Gastrocnemius medialis (tissue), 4 donors: Measurements from ENCODE around the gene DLG1. TPM values are rescaled to one million over a fixed set of nuclear protein-coding genes. Genes with fewer than 3 reads are reported as not detected.
"Not testable (repeated sequence)": the region's sequence is repeated elsewhere in the genome, so short reads cannot be mapped to it uniquely, and the experiment has no call there.

Experiments used
- ATAC-seq, 2 donors: fragments of 150-250 bp; one replicate each; pipeline ENCODE4 v1.9.1; 2016
- DNase-seq, 2 donors: peaks; one replicate each; pipeline ENCODE4 v3.0.0-alpha.2; 2019
- H3K27ac ChIP-seq, 4 donors: fragments of 200-600 bp; sonication (generic); 1 replicate in 1 of 4; 2 replicates in 3 of 4; pipeline ENCODE4 v1.5.1; 2016 to 2018; ENCODE audit warnings: mild to moderate bottlenecking in 2 of 4, moderate library complexity in 1 of 4
- H3K27me3 ChIP-seq, 3 donors: fragments of 200-600 bp; sonication (generic) in 2 of 3; 1 replicate in 1 of 3; 2 replicates in 2 of 3; pipeline versions ENCODE4 v1.5.1 to v1.6.0; 2016 to 2019; ENCODE audit warnings: mild to moderate bottlenecking in 1 of 3, moderate library complexity in 1 of 3
- H3K36me3 ChIP-seq, 2 donors: fragments of 200-600 bp; sonication (generic) in 1 of 2; one replicate each; pipeline ENCODE4 v1.5.1; 2017 to 2018
- H3K4me1 ChIP-seq, 2 donors: fragments of 200-600 bp; sonication (generic) in 1 of 2; one replicate each; pipeline ENCODE4 v1.5.1; 2016 to 2017; ENCODE audit warnings: mild to moderate bottlenecking in 2 of 2
- H3K4me3 ChIP-seq, 4 donors: fragments of 200-600 bp; sonication (generic) in 3 of 4; 1 replicate in 1 of 4; 2 replicates in 3 of 4; pipeline ENCODE4 v1.5.1; 2016 to 2019; ENCODE audit warnings: mild to moderate bottlenecking in 2 of 4
- H3K9me3 ChIP-seq, 3 donors: fragments of 200-600 bp; sonication (generic) in 2 of 3; 1 replicate in 1 of 3; 2 replicates in 2 of 3; pipeline ENCODE4 v1.5.1; 2016 to 2019
- POLR2A ChIP-seq, 2 donors: fragments of 450-650 bp; IDR thresholded peaks; one replicate each; pipeline ENCODE4 v1.6.1; 2017; ENCODE audit warnings: antibody characterized with exemption in 2 of 2, mild to moderate bottlenecking in 2 of 2, moderate library complexity in 2 of 2
- in situ Hi-C, 4 donors: fragments of 200-750 bp; cut with MboI; loops; one replicate each; pipeline versions ENCODE4 v1.15.0 to v1.8.0; 2017; ENCODE audit warnings: low sequenced_read_pairs in 4 of 4
- intact Hi-C: fragments of 100-400 bp; cut with DNase I; formaldehyde crosslinking; loops from one replicate; pipeline ENCODE4 v1.15.1; 2023; ENCODE audit warnings: low total_unique reads
- total RNA-seq, 4 donors: library from RNA; depleted of rRNA; stranded (reverse); fragments of >200 nt; gene quantifications; one replicate each; pipeline versions ENCODE4 v1.1.0 to v1.2.3, GENCODE V29; 2016
- TF ChIP-seq, protein P1 (sequence below), 5 experiments: fragments of 450-650 bp in 3 of 5; fragments of 200-600 bp in 2 of 5; sonication (generic) in 2 of 5; IDR thresholded peaks in 4 of 5; conservative IDR thresholded peaks in 1 of 5; 1 replicate in 4 of 5; 2 replicates in 1 of 5; pipeline ENCODE4 v1.5.1; 2016 to 2019; ENCODE audit warnings: antibody characterized with exemption in 5 of 5, mild to moderate bottlenecking in 3 of 5, moderate library complexity in 3 of 5

DLG1 gene
- total RNA-seq, 4 donors from 2014 or later: 41.4 to 112 (median 61.1) TPM

DNA sequence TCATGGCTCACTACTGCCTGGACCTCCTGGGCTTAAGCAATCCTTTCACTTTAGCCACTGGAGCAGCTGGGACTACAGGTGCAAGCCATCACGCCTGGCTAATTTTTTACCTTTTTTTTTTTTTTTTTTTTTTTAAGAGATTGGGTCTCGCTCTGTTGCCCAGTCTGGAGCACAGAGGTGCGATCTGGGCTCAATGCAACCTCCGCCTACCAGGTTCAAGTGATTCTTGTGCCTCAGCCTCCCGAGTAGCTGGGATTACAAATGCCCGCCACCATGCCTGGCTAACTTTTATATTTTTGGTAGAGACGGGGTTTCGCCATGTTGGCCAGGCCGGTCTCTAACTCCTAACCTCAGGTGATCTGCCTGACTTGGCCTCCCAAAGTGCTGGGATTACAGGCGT lies 218.1 kb downstream of the DLG1 start:
- no peak for DNase-seq
- H3K36me3 ChIP-seq: peaks cover 0 to 16% of the 10 kb centered on the region in 2 donors
- TF ChIP-seq, protein P1, sequence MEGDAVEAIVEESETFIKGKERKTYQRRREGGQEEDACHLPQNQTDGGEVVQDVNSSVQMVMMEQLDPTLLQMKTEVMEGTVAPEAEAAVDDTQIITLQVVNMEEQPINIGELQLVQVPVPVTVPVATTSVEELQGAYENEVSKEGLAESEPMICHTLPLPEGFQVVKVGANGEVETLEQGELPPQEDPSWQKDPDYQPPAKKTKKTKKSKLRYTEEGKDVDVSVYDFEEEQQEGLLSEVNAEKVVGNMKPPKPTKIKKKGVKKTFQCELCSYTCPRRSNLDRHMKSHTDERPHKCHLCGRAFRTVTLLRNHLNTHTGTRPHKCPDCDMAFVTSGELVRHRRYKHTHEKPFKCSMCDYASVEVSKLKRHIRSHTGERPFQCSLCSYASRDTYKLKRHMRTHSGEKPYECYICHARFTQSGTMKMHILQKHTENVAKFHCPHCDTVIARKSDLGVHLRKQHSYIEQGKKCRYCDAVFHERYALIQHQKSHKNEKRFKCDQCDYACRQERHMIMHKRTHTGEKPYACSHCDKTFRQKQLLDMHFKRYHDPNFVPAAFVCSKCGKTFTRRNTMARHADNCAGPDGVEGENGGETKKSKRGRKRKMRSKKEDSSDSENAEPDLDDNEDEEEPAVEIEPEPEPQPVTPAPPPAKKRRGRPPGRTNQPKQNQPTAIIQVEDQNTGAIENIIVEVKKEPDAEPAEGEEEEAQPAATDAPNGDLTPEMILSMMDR (IDR thresholded peaks at IDR 0.05 in 4 of 5, conservative IDR thresholded peaks at IDR 0.05 in 1 of 5): no peak
- TF ChIP-seq POLR2A (IDR thresholded peaks at IDR 0.05): no peak
- in situ Hi-C loops: no loop called here
- no peak overlapping the region for H3K27ac ChIP-seq
- H3K27me3 ChIP-seq: no peaks in the 10 kb centered on the region
- intact Hi-C loops: loop anchor here (5.0 kb wide), 1 partner anchor 107 kb away; no protein-coding TSS in a partner anchor
- H3K9me3 ChIP-seq: no peaks in the 10 kb centered on the region
- no peak overlapping the region for H3K4me3 ChIP-seq
- no peak for ATAC-seq
- peaks cover 4 to 19% of the 10 kb centered on the region in 2 donors for H3K4me1 ChIP-seq

DNA sequence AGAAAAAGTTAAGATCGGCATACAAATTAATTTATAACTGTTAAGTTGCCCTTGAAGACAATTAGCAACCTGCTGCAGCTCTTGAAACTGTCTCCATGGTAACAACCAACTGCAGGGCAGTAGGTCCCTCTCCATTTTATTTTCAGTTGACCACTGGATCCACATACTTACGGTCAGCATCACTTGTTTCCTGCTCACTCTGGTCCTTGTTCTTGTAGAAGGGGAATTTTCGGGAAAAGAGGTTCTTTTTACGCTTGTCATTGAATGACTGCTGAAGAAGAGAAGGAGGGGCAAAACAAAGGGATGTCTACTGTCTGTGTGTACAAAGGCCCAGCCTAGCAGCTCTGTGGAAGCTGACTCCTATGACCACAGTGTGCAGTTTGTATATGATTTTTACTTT lies 222.0 kb downstream of the DLG1 start:
- no peak for DNase-seq
- Histone ChIP-seq H3K4me3 (no peak overlapping the region), H3K4me1 (no peaks in the 10 kb centered on the region), H3K27ac (no peak overlapping the region), H3K9me3 (no peaks in the 10 kb centered on the region), H3K27me3 (no peaks in the 10 kb centered on the region), H3K36me3 (peaks cover 0 to 16% of the 10 kb centered on the region in 2 donors)
- in situ Hi-C loops: no loop called here
- intact Hi-C loops: no loop called here
- no peak for TF ChIP-seq POLR2A (IDR thresholded peaks at IDR 0.05)
- TF ChIP-seq, protein P1 (IDR thresholded peaks at IDR 0.05 in 4 of 5, conservative IDR thresholded peaks at IDR 0.05 in 1 of 5): no peak
- no peak for ATAC-seq

DNA sequence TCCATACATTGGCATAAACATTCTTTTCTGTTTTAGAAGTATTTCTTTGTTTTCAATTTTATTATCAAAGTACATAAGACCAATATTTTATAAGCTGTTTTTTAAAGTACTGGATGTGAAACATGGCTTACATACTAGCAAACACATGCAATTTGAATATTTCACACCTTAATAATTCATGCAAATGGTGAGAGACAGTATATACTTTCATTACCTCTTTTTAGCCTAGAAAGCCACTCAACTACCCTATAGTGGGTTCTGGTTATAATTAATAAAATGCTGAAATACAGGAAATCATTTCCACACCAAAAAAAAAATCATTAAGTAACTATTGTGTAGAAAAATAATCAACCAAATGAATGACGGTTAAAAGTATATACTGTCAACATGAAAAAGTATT lies 230.3 kb downstream of the DLG1 start:
- DNase-seq: no peak
- Histone ChIP-seq H3K9me3 (no peaks in the 10 kb centered on the region), H3K27me3 (no peaks in the 10 kb centered on the region), H3K27ac (no peak overlapping the region), H3K4me3 (no peak overlapping the region), H3K4me1 (no peaks in the 10 kb centered on the region), H3K36me3 (peaks cover 0 to 37% of the 10 kb centered on the region in 2 donors)
- in situ Hi-C loops: no loop called here
- no peak for ATAC-seq
- no peak for TF ChIP-seq POLR2A (IDR thresholded peaks at IDR 0.05)
- TF ChIP-seq, protein P1 (IDR thresholded peaks at IDR 0.05 in 4 of 5, conservative IDR thresholded peaks at IDR 0.05 in 1 of 5): no peak
- intact Hi-C loops: no loop called here

DNA sequence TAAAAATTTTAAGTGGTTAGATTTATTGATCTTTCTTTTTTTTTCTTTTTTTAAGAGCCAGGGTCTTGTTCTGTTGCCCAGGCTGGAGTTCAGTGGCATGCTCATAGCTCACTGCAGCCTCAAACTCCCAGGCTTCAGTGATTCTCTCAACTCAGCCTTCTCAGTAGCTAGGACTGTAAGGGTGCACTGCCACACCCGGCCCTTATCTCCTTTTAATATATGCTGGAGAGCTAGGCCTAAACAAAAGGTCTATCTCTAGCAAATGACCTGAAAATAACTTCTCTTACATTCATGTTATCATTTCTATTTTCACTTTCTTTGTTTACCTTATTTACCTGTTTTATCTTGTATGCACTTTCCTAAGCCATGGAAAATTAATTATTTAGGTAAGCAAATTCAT lies 233.6 kb downstream of the DLG1 start:
- no peak overlapping the region for H3K4me3 ChIP-seq
- no peak for TF ChIP-seq POLR2A (IDR thresholded peaks at IDR 0.05)
- TF ChIP-seq, protein P1 (IDR thresholded peaks at IDR 0.05 in 4 of 5, conservative IDR thresholded peaks at IDR 0.05 in 1 of 5): no peak
- DNase-seq (no peak), ATAC-seq (no peak)
- H3K27me3 ChIP-seq: no peaks in the 10 kb centered on the region
- H3K36me3 ChIP-seq: peaks cover 0 to 53% of the 10 kb centered on the region in 2 donors
- no peak overlapping the region for H3K27ac ChIP-seq
- H3K4me1 ChIP-seq: no peaks in the 10 kb centered on the region
- in situ Hi-C loops (no loop called here), intact Hi-C loops (no loop called here)
- no peaks in the 10 kb centered on the region for H3K9me3 ChIP-seq

DNA sequence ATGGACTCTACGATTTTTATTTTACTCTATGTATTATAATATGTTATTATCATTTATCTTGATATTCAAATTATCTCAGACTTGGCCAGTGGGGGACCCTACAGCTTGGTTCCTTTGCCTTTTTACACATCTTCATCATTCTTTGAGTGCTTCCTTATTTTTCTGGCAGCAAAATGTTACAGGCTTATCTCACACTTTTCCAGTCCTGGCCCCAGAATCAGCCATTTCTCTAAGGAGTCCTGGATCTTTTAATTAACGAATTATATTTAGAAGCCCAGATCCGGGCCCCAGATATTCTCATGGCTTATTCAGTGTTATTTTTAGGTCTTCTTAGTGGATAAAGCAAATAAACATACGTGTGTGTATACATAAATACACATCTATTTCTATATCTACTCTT lies 236.0 kb downstream of the DLG1 start:
- H3K9me3 ChIP-seq: no peaks in the 10 kb centered on the region
- intact Hi-C loops (no loop called here), in situ Hi-C loops (no loop called here)
- peaks cover 0 to 75% of the 10 kb centered on the region in 2 donors for H3K36me3 ChIP-seq
- H3K27ac ChIP-seq: no peak overlapping the region
- H3K27me3 ChIP-seq: no peaks in the 10 kb centered on the region
- TF ChIP-seq, protein P1 (IDR thresholded peaks at IDR 0.05 in 4 of 5, conservative IDR thresholded peaks at IDR 0.05 in 1 of 5): no peak
- TF ChIP-seq POLR2A (IDR thresholded peaks at IDR 0.05): no peak
- ATAC-seq (no peak), DNase-seq (no peak)
- no peaks in the 10 kb centered on the region for H3K4me1 ChIP-seq
- H3K4me3 ChIP-seq: no peak overlapping the region

DNA sequence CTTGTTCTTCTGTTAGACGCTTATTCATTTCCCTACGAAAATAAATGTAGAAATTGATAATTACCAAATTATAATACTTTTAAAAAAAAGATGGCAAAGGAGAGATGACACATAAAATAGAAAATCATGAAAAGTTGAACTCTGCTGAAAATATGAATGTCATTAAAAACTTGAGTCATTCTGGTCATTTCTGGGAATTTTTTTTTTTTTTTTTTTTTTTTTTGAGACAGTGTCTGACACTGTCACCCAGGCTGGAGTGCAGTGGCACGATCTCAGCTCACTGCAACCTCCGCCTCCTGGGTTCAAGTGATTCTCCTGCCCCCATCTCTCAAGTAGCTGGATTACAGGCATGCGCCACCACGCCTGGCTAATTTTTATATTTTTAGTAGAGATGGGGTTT lies 246.8 kb downstream of the DLG1 start:
- H3K9me3 ChIP-seq, H3K27me3 ChIP-seq, intact Hi-C loops, DNase-seq, H3K27ac ChIP-seq, H3K4me3 ChIP-seq, ATAC-seq, H3K4me1 ChIP-seq, in situ Hi-C loops: not testable (repeated sequence)
- peaks cover 0 to 48% of the 10 kb centered on the region in 2 donors for H3K36me3 ChIP-seq
